IPS DF 6.9 (cell line): ENCODE results near the gene RPL14.

ENCODE experiments used
- DNase-seq: peaks from one replicate; pipeline ENCODE4 v3.0.0-alpha.2; 2013; ENCODE audit warnings: low read depth, low spot score
- H3K27ac ChIP-seq: one replicate; pipeline ENCODE4 v1.5.1; 2013; ENCODE audit warnings: low read length, control low read depth
- H3K27me3 ChIP-seq: 2 replicates; pipeline ENCODE4 v1.6.1; 2013; ENCODE audit warnings: mild to moderate bottlenecking, low read length; ENCODE audit not compliant: control insufficient read depth, insufficient read depth
- H3K36me3 ChIP-seq: 2 replicates; pipeline ENCODE4 v1.6.1; 2013; ENCODE audit warnings: low read length; ENCODE audit not compliant: control insufficient read depth, insufficient read depth
- H3K4me1 ChIP-seq: 2 replicates; pipeline ENCODE4 v1.6.1; 2013; ENCODE audit warnings: low read length; ENCODE audit not compliant: control insufficient read depth, insufficient read depth
- H3K4me3 ChIP-seq: 2 replicates; pipeline ENCODE4 v1.5.1; 2013; ENCODE audit warnings: mild to moderate bottlenecking, low read length
- H3K9me3 ChIP-seq: 2 replicates; pipeline ENCODE4 v1.6.1; 2013; ENCODE audit warnings: low read length, inconsistent platforms; ENCODE audit not compliant: control insufficient read depth, insufficient read depth
- WGBS: extraction: QIAGEN DNeasy Blood & Tissue Kit; methylation state at CpG from one replicate; pipeline ENCODE4 v1.1.7; 2013; ENCODE audit warnings: mixed read lengths, missing lambda C conversion rate; ENCODE audit not compliant: insufficient read length, insufficient coverage; 5-methylcytosine and 5-hydroxymethylcytosine counted together

Gene RPL14

GRCh38 chr3:40456940-40457823 is at the start of gene RPL14:
Gene RPL14, plus strand, starts transcription at chr3:40457339. Its CDS starts 133 bp downstream, at chr3:40457472.
- H3K27ac ChIP-seq, result no peak within 1 kb of the TSS
- H3K4me3 ChIP-seq, result peak within 1 kb of the TSS; percentile 81
- WGBS, result no CpG with 5 or more reads among the region's 79 CpGs

GRCh38 chr3:40407611-40408010 is 49.5 kb upstream of the RPL14 start:
- Histone ChIP-seq H3K27me3 (no peaks in the 10 kb centered on the region), H3K27ac (no peak overlapping the region), H3K36me3 (no peaks in the 10 kb centered on the region), H3K4me1 (no peaks in the 10 kb centered on the region), H3K9me3 (no peaks in the 10 kb centered on the region; the same call in 1 of the 2 replicates), H3K4me3 (no peak overlapping the region)
- WGBS, result no CpG with 5 or more reads among the region's 3 CpGs
- no peak for DNase-seq

More at GRCh38 chr3:40456940-40457823, at the start of gene RPL14:
- no peaks in the 10 kb centered on the region for H3K4me1 ChIP-seq
- H3K36me3 ChIP-seq, result peaks cover 7% of the 10 kb centered on the region; the same call in 1 of the 2 replicates
- peak; percentile 60 for DNase-seq
- no peaks in the 10 kb centered on the region for H3K27me3 ChIP-seq
- no peaks in the 10 kb centered on the region for H3K9me3 ChIP-seq

- no peaks in the 10 kb centered on the region for H3K4me1 ChIP-seq
- H3K9me3 ChIP-seq, result no peaks in the 10 kb centered on the region
- no peak overlapping the region for H3K27ac ChIP-seq
- no peak overlapping the region for H3K4me3 ChIP-seq
- WGBS, result no CpG with 5 or more reads among the region's 1 CpG
- DNase-seq, result no peak
- no peaks in the 10 kb centered on the region for H3K36me3 ChIP-seq
- H3K27me3 ChIP-seq, result no peaks in the 10 kb centered on the region
Observed at GRCh38 chr3:40414270-40414669, 42.9 kb upstream of the RPL14 start.

- H3K4me1 ChIP-seq, result no peaks in the 10 kb centered on the region
- no peaks in the 10 kb centered on the region for H3K36me3 ChIP-seq
- no peaks in the 10 kb centered on the region for H3K27me3 ChIP-seq
- WGBS, result no CpG with 5 or more reads among the region's 2 CpGs
- H3K27ac ChIP-seq, result no peak overlapping the region
- DNase-seq, result no peak
- H3K9me3 ChIP-seq, result no peaks in the 10 kb centered on the region
- no peak overlapping the region for H3K4me3 ChIP-seq
Observed at GRCh38 chr3:40417845-40418543, 39.1 kb upstream of the RPL14 start.

- no peak overlapping the region for H3K4me3 ChIP-seq
- DNase-seq, result no peak
- H3K4me1 ChIP-seq, result 0 out of 2 replicates have a peak, but pooled peaks cover 2% of the 10 kb centered on the region
- H3K36me3 ChIP-seq, result no peaks in the 10 kb centered on the region
- H3K27ac ChIP-seq, result no peak overlapping the region
- WGBS, result no CpG with 5 or more reads among the region's 1 CpG
- no peaks in the 10 kb centered on the region for H3K9me3 ChIP-seq
- no peaks in the 10 kb centered on the region for H3K27me3 ChIP-seq
Observed at GRCh38 chr3:40422861-40423260, 34.3 kb upstream of the RPL14 start.

GRCh38 chr3:40427045-40427669 is 30.0 kb upstream of the RPL14 start:
- no CpG with 5 or more reads among the region's 8 CpGs for WGBS
- H3K9me3 ChIP-seq, result no peaks in the 10 kb centered on the region
- 0 out of 2 replicates have a peak, but pooled peaks cover 2% of the 10 kb centered on the region for H3K4me1 ChIP-seq
- H3K27me3 ChIP-seq, result no peaks in the 10 kb centered on the region
- H3K36me3 ChIP-seq, result no peaks in the 10 kb centered on the region
- no peak for DNase-seq
- H3K27ac ChIP-seq, result no peak overlapping the region
- H3K4me3 ChIP-seq, result no peak overlapping the region

- no peaks in the 10 kb centered on the region for H3K36me3 ChIP-seq
- no peak overlapping the region for H3K27ac ChIP-seq
- no peak overlapping the region for H3K4me3 ChIP-seq
- no peaks in the 10 kb centered on the region for H3K4me1 ChIP-seq
- no peak for DNase-seq
- no peaks in the 10 kb centered on the region for H3K27me3 ChIP-seq
- no CpG with 5 or more reads among the region's 2 CpGs for WGBS
- no peaks in the 10 kb centered on the region for H3K9me3 ChIP-seq
Observed at GRCh38 chr3:40432793-40433192, 24.3 kb upstream of the RPL14 start.

GRCh38 chr3:40437889-40438288 is 19.2 kb upstream of the RPL14 start:
- DNase-seq, result no peak
- H3K27me3 ChIP-seq, result no peaks in the 10 kb centered on the region
- H3K4me1 ChIP-seq, result no peaks in the 10 kb centered on the region
- H3K4me3 ChIP-seq, result no peak overlapping the region
- H3K9me3 ChIP-seq, result no peaks in the 10 kb centered on the region
- no peaks in the 10 kb centered on the region for H3K36me3 ChIP-seq
- WGBS, result 100% methylated on average over 2 of the region's 5 CpGs
- H3K27ac ChIP-seq, result no peak overlapping the region

GRCh38 chr3:40445062-40445461 is 12.1 kb upstream of the RPL14 start:
- no peak for DNase-seq
- no peaks in the 10 kb centered on the region for H3K27me3 ChIP-seq
- WGBS, result no CpG with 5 or more reads among the region's 9 CpGs
- no peak overlapping the region for H3K4me3 ChIP-seq
- no peaks in the 10 kb centered on the region for H3K9me3 ChIP-seq
- no peaks in the 10 kb centered on the region for H3K36me3 ChIP-seq
- no peaks in the 10 kb centered on the region for H3K4me1 ChIP-seq
- H3K27ac ChIP-seq, result no peak overlapping the region

GRCh38 chr3:40445880-40446279 is 11.3 kb upstream of the RPL14 start:
- DNase-seq, result no peak
- H3K4me1 ChIP-seq, result no peaks in the 10 kb centered on the region
- H3K9me3 ChIP-seq, result no peaks in the 10 kb centered on the region
- WGBS, result no CpG with 5 or more reads among the region's 4 CpGs
- H3K4me3 ChIP-seq, result no peak overlapping the region
- no peak overlapping the region for H3K27ac ChIP-seq
- H3K27me3 ChIP-seq, result no peaks in the 10 kb centered on the region
- H3K36me3 ChIP-seq, result no peaks in the 10 kb centered on the region
